HG03565 (cell line): ENCODE measurements around the gene TFF3.

Experiments
- ATAC-seq: cut with Tn5 transposase; IDR thresholded peaks from one replicate; pipeline ENCODE4 v1.9.1; 2021; ENCODE audit warnings: mild to moderate bottlenecking, moderate library complexity; ENCODE audit not compliant: unreplicated experiment

TFF3 gene

DNA sequence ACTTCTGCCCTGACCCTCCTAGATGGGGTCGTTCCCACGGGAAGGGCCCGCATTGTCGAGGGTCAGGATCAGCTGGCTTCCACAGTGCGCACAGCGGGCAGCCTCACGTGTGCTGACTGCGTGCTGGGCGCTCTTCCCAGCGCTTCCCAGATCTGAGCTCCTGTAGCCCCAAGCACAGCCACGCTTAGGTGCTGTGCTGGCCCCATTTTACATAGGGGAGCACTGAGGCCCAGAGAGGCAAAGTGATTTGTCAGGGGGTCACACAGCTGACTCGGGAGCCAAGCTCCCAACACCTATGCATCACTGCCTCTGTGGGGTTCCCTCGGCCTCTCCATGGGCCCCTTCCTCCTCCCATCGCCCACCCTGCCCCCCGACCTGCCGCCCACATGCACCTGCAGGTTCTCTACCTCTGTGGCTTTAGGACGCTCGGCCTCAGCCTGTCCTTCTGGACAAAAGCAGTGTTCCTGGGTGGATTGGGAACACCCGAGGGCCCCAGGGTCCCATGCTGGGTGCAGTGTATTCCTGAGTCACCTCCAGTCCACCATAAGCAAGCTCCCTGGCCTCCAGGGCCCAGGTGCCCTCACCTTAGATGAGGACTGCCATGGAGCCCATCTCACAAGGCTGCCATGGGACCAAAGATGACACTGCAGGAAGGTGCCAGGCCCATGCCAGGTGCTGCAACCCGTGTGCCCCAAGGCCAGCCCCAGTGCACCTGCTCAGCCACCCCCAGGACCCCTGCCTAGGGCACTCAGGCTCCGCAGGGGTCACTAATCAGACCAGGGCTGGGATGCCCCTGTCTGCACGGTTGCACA is 23.3 kb downstream of the TFF3 start:
- ATAC-seq, result no peak

DNA sequence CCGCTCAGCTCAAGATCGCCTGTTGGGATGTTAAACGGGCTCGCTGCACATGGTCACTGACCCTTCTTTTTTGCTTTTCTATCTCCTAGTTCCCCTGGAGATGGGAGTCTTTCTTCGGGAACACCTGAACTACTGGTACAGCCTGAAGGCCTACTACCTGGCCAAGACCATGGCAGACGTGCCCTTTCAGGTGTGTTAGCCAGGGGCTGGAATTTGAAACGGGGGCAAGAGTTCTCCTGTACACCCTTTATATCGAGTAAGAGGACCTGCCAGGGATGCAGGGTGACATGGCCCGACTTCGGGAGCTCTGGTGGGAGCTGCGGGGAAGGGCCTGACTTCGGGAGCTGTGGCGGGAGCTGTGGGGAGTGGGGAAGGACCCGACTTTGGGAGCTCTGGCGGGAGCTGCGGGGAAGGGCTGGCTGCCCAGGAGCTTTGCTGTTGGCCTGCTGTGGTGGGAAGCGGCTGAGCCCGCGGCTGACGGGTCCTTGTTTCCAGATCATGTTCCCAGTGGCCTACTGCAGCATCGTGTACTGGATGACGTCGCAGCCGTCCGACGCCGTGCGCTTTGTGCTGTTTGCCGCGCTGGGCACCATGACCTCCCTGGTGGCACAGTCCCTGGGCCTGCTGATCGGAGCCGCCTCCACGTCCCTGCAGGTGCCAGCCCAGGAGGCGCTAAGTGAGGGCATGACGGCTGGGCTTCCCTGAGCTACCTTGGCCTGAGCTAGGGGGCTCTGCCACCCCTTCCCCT is 24.0 kb downstream of the TFF3 start:
- no peak for ATAC-seq

DNA sequence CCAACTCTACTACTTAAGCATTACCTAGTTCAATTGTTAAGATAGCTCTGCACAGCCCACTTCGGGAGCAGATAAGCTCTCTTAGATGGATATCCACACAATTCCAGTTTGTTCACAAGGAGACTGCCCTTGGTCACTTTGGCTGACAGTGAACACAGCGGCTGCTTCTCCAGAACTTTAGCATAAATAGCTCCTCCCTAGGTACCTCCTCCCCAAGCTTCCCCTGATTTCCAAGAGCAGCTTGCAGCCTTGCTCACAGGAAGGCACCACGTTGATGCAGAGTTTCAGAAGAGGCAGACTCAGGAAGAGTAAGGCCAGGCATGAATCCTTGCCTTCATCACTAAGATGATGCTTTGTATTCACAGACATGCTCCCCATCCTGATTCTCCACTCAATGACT is 24.7 kb downstream of the TFF3 start:
- ATAC-seq, result no peak

DNA sequence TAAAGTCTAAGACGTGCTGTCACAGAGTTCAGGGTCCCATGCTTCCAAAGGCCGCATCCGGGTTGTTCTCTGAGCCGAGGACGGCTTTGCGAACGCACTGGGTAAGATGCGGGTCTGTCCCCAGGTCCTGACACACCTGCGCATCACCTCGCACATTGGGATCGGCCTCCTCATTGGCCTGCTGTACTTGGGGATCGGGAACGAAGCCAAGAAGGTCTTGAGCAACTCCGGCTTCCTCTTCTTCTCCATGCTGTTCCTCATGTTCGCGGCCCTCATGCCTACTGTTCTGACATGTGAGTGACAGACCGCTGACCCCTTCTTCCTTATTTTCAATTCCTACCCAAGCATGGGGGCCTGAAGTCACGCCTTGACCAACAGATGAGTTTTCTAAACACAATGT is 25.3 kb downstream of the TFF3 start:
- ATAC-seq, result no peak

DNA sequence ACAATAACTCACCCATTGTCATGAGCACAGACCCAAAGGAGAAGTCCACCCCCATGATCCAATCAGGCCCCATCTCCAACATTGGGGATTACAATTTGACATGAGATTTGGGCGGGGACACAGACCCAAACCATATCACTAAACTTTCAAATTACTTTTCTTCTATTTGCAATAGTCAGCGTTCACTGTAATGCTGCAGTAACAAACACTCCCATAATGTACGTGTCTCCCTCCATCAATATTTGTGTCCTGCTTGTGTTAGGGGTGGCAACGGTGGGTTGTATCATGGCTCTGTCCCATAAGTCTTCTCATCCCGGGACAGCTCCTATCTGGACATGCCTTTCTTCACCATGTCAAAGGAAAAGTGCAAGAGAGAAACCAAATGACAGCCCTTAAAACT is 26.2 kb downstream of the TFF3 start:
- no peak for ATAC-seq

DNA sequence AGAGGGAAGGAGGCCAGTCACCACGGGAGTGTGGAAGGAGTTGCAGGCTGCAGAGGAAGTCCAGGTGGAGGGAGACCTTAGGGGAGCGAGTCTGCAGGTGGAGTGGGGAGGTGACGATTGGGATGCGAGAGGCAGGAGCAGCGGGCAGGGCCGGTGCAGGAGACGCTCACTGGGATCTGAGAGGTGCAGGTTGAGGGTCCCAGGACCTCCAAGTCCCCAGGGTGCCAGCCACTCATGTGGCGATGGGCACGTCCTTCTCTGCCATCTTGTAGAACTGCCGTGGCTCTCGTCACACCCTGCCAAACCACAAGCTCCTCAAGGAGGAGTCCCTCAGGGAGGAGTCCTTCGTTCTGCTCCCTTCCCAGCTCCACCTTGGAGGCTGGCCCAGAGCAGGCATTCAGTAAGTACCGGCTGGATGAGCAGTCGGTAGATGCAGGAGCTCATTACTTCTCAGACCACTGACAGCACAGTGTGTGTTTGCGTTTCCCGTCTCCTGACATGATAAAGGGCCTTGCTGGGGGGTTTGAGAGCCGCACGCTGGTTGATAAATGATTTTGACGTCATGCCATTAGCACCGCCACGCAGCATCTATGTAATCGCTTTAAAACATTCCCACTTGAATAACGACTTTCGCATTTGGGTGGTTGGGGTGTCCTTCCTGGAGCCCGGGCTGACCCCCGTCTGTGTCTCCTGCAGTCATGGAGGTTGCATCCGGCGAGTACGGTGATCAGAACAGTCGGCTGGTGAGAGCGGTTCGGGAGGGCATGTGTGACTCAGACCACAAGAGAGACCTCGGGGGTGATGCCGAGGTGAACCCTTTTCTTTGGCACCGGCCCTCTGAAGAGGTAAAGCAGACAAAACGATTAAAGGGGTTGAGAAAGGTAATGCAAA is 27.8 kb downstream of the TFF3 start:
- ATAC-seq, result no peak

DNA sequence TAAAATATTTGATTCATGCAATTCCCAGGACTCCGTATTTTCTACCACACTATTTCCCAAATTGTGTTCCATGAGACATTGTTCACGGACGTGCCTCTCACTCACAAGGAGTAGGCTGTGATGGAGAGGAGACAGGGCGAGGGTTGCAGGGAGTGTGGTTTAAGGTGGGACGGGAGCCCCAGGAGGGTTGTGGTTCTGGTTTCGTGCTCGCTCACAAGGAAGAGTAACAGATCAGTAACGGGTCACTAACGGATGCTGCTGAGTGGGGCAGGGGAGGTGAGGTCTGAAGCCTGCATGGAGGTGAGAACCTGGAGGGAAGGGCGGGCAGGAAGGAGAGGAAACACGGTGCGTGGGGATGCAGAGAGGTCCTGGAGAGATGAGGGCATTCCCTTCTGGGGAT is 28.8 kb downstream of the TFF3 start:
- ATAC-seq, result no peak

DNA sequence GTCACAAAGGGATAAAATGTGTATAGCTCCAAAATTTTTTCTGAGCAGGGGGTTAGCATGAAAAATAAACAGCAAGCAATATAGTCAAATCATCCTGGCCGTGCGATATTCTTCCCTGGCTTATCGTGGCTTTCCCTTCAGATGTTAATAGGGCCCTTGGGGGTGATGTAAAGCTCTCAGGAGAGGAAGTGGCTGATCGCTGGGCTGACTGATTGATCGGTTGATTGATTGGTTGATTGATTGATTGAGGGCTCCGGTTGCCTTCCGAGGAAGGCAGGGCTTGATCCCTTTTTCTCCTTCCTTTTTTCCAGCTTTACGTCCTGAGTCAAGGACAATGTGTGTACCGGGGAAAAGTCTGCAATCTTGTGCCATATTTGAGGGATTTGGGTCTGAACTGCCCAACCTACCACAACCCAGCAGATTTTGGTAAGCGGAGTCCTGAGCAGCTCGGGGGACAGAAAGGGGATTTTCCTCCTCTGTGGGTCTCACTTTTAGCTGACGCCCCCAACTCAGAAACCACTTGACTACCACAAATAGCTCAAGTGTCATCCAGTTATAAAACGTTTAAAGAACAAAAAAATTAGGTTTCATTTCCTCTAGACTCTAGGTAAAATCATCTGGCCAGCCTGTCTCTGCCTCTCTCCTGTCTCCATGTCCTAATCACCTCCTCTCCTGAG is 29.5 kb downstream of the TFF3 start:
- no peak for ATAC-seq

DNA sequence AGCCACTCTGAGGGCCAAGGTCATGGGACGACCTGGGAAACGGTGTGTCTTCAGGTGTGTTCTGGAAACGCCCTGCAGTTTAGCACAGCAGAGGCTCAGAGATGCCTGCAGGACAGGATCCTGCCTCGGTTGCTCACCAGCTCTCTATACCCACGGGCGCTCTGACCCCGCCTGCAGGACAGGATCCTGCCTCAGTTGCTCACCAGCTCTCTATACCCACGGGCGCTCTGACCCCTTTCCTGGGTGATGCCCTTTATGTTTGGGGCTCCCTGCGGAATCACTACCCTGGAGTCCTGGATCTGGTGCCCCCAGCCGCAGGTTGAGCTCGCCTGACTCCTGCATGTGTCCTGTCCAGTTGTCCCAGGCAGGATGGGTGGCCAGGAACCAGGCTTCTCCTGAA is 32.5 kb downstream of the TFF3 start:
- ATAC-seq, result no peak

DNA sequence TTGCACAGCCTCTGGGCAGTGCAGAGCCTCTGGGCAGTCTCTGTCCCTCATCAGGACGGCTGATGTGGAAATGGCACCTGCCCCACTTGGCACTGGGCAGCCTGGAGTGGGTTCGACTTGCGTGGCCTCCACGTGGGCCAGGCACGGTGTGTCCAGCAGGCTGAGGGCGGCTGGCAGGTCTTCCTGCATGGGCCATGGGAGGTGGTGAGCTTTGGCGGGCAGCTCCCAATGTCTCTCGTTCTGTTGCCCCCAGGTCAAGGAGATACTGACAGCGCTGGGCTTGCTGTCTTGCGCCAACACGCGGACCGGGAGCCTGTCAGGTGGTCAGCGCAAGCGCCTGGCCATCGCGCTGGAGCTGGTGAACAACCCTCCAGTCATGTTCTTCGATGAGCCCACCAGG is 33.2 kb downstream of the TFF3 start:
- ATAC-seq, result no peak

DNA sequence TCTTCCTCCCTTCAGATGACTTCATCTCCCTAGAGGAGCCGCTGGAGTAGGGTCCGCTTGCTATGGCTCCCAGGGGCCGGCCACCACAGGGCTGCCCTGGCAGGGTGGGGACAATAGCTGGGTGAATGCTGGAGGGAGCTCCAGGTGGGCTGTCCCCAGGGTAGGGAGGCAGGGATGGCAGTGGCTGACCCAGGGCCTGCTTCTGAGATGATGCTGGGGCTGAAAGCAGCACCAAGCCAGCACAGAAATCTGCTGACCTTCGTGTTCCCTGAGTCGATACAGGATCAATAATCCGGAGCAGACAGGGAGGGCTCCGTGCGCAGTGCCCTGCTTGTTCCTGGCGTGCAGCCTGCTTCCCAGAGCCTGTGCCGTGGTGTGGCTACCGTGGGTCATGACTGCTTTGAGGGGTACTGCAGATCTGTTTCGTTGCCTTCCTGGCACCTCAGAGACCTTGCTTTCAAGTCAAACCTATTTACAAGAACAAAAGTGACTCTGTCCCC is 34.0 kb downstream of the TFF3 start:
- no peak for ATAC-seq

DNA sequence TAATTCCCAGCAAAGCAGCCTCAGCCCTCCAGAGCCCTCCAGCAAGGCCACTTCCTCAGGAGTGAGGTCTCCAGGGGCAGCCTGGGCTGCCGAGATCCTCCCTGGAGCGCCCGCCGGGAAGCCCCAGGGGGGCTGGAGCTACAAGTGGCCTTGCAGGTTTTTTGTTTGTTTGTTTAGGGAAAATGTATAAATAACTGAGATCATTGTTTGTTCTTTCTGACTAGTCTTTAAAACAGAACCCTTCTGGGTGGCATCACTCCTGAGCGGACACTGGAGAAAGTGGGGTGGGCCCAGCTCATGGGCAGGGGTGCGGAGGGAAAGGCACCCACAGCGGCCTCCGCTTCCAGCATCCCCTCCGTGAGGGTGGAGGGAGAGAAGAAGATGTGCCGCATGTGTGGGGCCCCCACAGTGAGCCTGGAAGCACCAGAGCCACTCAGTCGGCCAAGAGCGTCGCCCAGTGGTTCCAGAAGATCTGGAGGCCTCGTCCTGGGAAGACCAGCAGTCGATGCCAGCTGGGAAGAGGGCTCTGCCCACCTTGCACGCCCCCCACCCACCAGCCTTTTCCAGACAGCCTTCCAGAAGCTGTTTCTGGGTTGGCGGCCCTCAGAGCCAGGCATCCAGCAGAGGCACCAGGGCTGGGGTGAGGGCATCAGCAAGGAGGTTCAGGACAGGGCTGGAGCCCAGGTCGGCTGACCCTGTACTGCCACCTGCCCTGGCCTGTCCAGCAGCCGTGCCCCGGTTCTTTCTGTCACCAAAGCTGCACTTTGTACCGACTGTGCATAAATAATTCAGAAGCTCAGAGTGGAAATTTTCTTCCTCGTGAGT is 34.6 kb downstream of the TFF3 start:
- ATAC-seq, result no peak

DNA sequence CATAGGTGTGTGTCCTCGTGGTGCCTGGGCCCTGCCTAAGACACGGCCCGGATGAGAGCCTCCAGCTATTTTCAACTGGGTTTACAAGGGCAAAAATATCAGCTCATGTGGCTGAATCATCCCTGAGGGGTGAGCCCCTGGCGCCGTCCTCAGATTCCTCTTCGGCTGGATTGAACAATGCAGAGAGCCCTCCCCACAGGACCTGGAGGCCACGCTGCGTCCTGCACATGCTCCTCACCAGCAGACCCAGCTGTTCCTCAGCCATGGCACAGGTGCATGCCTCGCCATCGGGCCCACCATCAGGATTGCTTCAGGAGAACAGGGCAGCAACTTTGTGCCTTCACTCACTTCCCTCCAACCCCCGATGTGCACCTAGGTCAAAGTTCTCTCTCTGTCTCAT is 35.3 kb downstream of the TFF3 start:
- ATAC-seq, result no peak

DNA sequence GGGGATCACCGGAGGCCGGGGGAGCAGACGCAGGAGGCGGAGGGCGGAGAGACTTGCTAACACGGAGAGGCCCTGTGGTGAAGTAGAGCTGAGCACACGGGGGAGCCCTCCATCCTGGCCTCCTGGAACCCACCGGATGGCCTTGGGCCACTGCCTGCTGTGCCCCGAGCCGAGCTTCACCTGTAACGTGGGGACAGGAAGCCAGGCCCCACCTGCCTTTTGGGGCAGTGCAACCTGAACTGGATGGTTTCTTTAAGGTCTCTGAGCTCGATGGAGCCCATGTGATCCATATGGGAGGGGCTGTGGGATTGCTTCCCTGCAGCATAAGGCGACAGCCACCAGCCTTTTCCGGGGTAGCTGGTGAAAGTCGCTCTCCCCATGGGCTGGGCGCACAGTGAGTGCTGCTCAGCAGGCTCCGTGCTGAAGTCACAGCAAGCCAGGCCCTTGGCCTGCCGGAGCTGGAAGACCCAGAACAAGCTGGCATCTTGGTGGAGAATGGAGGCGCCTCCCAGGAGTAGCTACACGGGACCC is 35.8 kb downstream of the TFF3 start:
- no peak for ATAC-seq

DNA sequence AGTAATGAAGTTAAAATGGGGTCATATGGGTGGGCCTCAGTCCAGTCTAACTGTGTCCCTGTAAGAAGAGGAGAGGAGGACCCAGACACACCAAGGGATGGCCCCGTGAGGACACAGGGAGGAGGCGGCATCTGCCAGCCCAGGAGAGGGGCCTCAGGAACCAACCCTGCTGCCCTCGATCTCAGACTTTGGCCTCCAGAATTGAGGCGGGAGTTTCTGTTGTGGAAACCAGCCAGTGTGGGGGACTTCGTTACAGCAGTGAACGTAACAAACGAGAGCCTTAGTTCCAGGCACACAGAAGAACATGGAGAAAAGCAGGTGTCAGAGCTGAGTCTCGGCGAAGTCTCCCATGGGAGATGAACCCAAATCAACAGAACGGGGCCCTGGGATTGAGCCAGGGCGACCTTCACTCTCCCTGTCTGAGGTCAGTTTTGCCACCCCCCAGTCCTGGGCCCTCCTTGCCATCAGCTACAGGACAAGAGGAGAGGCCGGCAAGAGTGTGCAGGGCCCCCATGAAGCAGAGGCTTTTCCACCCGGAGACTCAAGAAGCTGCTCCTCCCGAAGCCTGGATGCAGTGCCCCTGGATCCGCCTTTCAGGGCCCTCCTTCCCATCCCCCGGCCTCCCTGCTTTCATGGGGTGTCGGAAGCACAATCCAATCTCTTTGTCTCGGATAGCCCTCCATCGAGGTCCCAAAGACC is 36.6 kb downstream of the TFF3 start:
- ATAC-seq, result no peak

DNA sequence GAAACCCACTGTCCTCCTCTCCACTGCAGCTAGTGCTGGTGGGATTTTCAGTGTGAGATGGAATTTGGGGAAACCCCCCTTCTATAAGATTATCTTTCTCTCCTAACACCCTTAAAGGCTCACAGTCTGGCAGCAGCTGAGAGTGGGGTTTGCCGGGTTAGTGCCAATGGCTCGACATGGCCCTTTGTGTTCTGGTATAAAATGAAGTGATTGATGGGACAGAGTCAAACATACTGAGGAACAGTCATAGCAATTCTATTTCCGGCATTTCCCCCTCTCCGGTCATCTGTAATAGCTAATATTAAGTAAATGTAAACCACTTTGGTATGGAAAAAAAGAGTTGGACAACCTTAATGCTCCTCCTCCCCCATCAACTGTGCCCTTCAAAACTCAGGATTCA is 37.6 kb downstream of the TFF3 start:
- no peak for ATAC-seq

DNA sequence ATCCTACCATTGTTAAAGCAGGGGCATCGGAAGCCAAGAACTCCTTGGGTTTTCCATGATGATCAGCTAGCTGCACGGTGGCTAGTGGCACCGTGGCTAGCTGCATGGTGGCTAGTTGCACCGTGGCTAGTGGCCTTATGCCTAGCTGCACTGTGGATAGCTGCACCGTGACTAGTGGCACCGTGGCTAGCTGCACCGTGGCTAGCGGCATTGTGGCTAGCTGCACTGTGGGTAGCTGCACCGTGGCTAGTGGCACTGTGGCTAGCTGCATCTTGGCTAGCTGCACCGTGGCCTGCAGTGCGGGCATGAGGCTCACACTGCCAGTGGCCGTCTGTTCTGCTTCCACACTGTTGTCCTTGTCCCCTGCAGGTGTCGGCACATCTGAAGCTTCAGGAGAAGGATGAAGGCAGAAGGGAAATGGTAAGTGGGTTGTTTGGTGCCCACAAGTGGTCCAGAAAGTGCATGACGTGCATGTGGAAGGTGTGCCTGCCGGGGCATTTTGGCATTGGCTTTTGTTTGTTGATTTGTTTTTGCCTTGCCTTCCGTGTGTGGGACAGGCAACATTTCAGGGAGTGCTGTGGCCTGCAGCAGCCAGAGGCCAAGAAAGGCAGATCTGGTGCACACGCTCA is 38.6 kb downstream of the TFF3 start:
- no peak for ATAC-seq

DNA sequence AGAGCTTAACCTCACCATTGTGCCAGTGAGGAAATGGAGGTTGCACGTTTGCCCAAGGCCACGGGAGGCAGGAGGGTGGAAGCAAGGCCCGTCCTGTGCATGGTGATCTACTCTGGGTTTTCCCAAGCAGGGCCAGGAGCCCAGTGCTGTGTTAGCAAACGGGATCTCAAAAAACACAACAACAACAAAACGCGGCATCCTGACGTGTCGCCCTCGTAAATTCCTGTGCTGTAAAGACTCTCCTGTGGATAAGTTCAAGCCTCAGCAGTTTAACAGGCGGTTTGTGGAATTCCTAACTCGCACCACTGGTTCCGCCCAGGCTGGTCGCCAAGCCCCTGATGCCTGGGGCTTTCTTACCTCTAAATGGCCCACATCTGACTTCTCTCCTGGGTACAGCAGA is 39.1 kb downstream of the TFF3 start:
- no peak for ATAC-seq
